HepG2 (cell line): ENCODE data around the gene RASL10A. TPM values are rescaled to one million over a fixed set of nuclear protein-coding genes. Genes with fewer than 3 reads are reported as not detected.
A peak's percentile ranks its signal among the peaks of the same experiment; 100 is the strongest.

ENCODE experiments used
- ARID3A ChIP-seq: IDR thresholded peaks from 2 replicates; pipeline ENCODE4 v1.6.1; 2012; ENCODE audit warnings: low read depth, low read length, improper control_type of control experiment
- ARNT2 ChIP-seq: sonication (generic); formaldehyde crosslinking; IDR thresholded peaks from 2 replicates; pipeline ENCODE4 v1.8.0; 2022; ENCODE audit warnings: mild to moderate bottlenecking, low read depth, missing genetic modification reagents, moderate library complexity
- DRAP1 ChIP-seq: IDR thresholded peaks from 2 replicates; pipeline ENCODE4 v1.6.1; 2016; ENCODE audit warnings: missing genetic modification reagents, missing compliant biosample characterization
- GZF1 ChIP-seq: sonication (generic); formaldehyde crosslinking; IDR thresholded peaks from 2 replicates; pipeline ENCODE4 v1.5.1; 2020; ENCODE audit warnings: mild to moderate bottlenecking, missing genetic modification reagents
- HNF1A ChIP-seq, 2 experiments: sonication (generic) in 1 of 2; formaldehyde crosslinking in 1 of 2; IDR thresholded peaks; 2 replicates each; pipeline versions ENCODE4 v1.4.0 to v1.6.1; 2016 to 2020; ENCODE audit warnings: borderline replicate concordance in 1 of 2, low read depth in 1 of 2, mild to moderate bottlenecking in 1 of 2, missing genetic modification reagents in 1 of 2
- KDM5A ChIP-seq: fragments of 200-600 bp; sonication (generic); IDR thresholded peaks from 2 replicates; pipeline ENCODE4 v1.7.0; 2018; ENCODE audit warnings: antibody characterized with exemption, mild to moderate bottlenecking, low read length, borderline replicate concordance
- MNT ChIP-seq: fragments of 450-650 bp; IDR thresholded peaks from 2 replicates; pipeline ENCODE4 v1.6.1; 2016
- NCOR1 ChIP-seq: fragments of 200-600 bp; sonication (generic); IDR thresholded peaks from 2 replicates; pipeline ENCODE4 v1.7.0; 2017; ENCODE audit warnings: antibody characterized with exemption, low read length, borderline replicate concordance
- SYNCRIP ChIP-seq: fragments of 200-400 bp; formaldehyde crosslinking; IDR thresholded peaks from 2 replicates; pipeline ENCODE4 v1.6.1; 2018; ENCODE audit warnings: mild to moderate bottlenecking, low read depth, low read length; ENCODE audit not compliant: insufficient read depth
- ZFAT ChIP-seq: sonication (generic); formaldehyde crosslinking; conservative IDR thresholded peaks from 2 replicates; pipeline ENCODE4 v1.8.1; 2023; ENCODE audit warnings: missing genetic modification reagents, inconsistent platforms
- ZKSCAN8 ChIP-seq: IDR thresholded peaks from 2 replicates; pipeline ENCODE4 v1.6.1; 2016; ENCODE audit warnings: borderline replicate concordance, missing genetic modification reagents, missing compliant biosample characterization
- ZNF101 ChIP-seq: sonication (generic); formaldehyde crosslinking; IDR thresholded peaks from 2 replicates; pipeline ENCODE4 v1.4.0; 2020; ENCODE audit warnings: mild to moderate bottlenecking, low read depth, missing genetic modification reagents, borderline replicate concordance
- ZNF138 ChIP-seq: sonication (generic); formaldehyde crosslinking; IDR thresholded peaks from 2 replicates; pipeline ENCODE4 v1.5.0; 2020; ENCODE audit warnings: mild to moderate bottlenecking, low read depth, missing genetic modification reagents
- ZNF382 ChIP-seq: sonication (generic); formaldehyde crosslinking; IDR thresholded peaks from 2 replicates; pipeline ENCODE4 v1.5.0; 2020; ENCODE audit warnings: missing genetic modification reagents, mild to moderate bottlenecking, borderline replicate concordance
- ZNF687 ChIP-seq: sonication (generic); formaldehyde crosslinking; IDR thresholded peaks from 2 replicates; pipeline ENCODE4 v1.5.1; 2020; ENCODE audit warnings: mild to moderate bottlenecking, missing genetic modification reagents, moderate library complexity
- polyA plus RNA-seq, 8 experiments: library from polyadenylated mRNA; depleted of rRNA in 3 of 8; stranded (reverse) in 7 of 8; unstranded in 1 of 8; fragments of >200 nt; fragmentation: Illumina TruSeq in 4 of 8; extraction: Trizol in 4 of 8; gene quantifications; 2 replicates each; pipeline versions ENCODE4 v1.2.1 to v1.2.3, GENCODE V29; 2011 to 2016; ENCODE audit warnings: low read depth in 4 of 8, missing spikeins in 1 of 8, mixed read lengths in 1 of 8; ENCODE audit not compliant: insufficient read depth in 1 of 8
- total RNA-seq, 5 experiments: library from RNA; depleted of rRNA; stranded (reverse); fragments of >200 nt; fragmentation: Illumina TruSeq; extraction: Trizol; gene quantifications; 2 replicates each; pipeline ENCODE4 v1.2.3, GENCODE V29; 2016; ENCODE audit warnings: low read depth in 1 of 5

Gene RASL10A
- total and polyA plus RNA-seq, 2 of the 13 experiments (the other 11 are each of a cell fraction or from before 2014, with no cell fraction given): 0.05 to 0.22 TPM

- TF ChIP-seq ZNF138 (CRISPR knock-in tag): no peak
- TF ChIP-seq DRAP1: no peak
- TF ChIP-seq GZF1 (CRISPR knock-in tag): no peak
- TF ChIP-seq MNT: no peak
- TF ChIP-seq ZKSCAN8 (CRISPR knock-in tag): no peak
- peak; percentile 64 for TF ChIP-seq HNF1A (IDR thresholded peaks at IDR 0.05; ENCODE audit: low read depth)
- peak; percentile 25; the same call in 1 of the 2 replicates for TF ChIP-seq HNF1A (CRISPR knock-in tag; IDR thresholded peaks at IDR 0.05; ENCODE audit: borderline replicate concordance)
- no peak for TF ChIP-seq NCOR1
- no peak for TF ChIP-seq ZNF101 (CRISPR knock-in tag)
- TF ChIP-seq ZNF382 (CRISPR knock-in tag): no peak
- TF ChIP-seq ZNF687 (CRISPR knock-in tag): no peak
- no peak for TF ChIP-seq ZFAT (CRISPR knock-in tag)
- TF ChIP-seq KDM5A: no peak
- 0 out of 2 replicates have a peak, but pooled peaks have one; percentile 21 for TF ChIP-seq ARID3A
- TF ChIP-seq SYNCRIP: no peak
- no peak for TF ChIP-seq ARNT2 (CRISPR knock-in tag)
These were observed 39.5 kb downstream of the RASL10A start (continued) for GRCh38 chr22:29275819-29276565.
